Stimulated activated CD4-positive, alpha-beta T cell treated with anti-CD3 and anti-CD28 coated beads, Interleukin-1b, Interleukin-23, amount 100 ng/mL, for 24 hours (primary cell): ENCODE data around the gene CYP26B1.

Experiments
- DNase-seq, 4 experiments: peaks; one replicate each; pipeline ENCODE4 v3.0.0-alpha.2; 2020; ENCODE audit warnings: low read depth in 4 of 4, low spot score in 1 of 4

Gene CYP26B1

GRCh38 chr2:72130659-72131360, 16.9 kb downstream of the CYP26B1 start:
- DNase-seq: no peak

GRCh38 chr2:72129681-72130340, 17.9 kb downstream of the CYP26B1 start:
- DNase-seq: no peak

- DNase-seq: no peak
These were observed 18.8 kb downstream of the CYP26B1 start for GRCh38 chr2:72128843-72129227.

GRCh38 chr2:72128059-72128842, 19.4 kb downstream of the CYP26B1 start:
- no peak for DNase-seq

GRCh38 chr2:72127401-72128058, 20.1 kb downstream of the CYP26B1 start:
- DNase-seq: no peak

- no peak for DNase-seq
These were observed 21.2 kb downstream of the CYP26B1 start for GRCh38 chr2:72126186-72127100.

- DNase-seq: no peak
These were observed 23.3 kb downstream of the CYP26B1 start for GRCh38 chr2:72124376-72124775.

GRCh38 chr2:72121153-72121552, 26.5 kb downstream of the CYP26B1 start:
- DNase-seq: no peak

- no peak for DNase-seq
These were observed 28.7 kb downstream of the CYP26B1 start for GRCh38 chr2:72118951-72119350.

- DNase-seq: no peak
These were observed 29.3 kb downstream of the CYP26B1 start for GRCh38 chr2:72118386-72118785.

GRCh38 chr2:72117718-72118117, 29.9 kb downstream of the CYP26B1 start:
- DNase-seq: no peak

GRCh38 chr2:72117029-72117428, 30.6 kb downstream of the CYP26B1 start:
- no peak for DNase-seq

GRCh38 chr2:72116081-72116533, 31.6 kb downstream of the CYP26B1 start:
- no peak for DNase-seq

- no peak for DNase-seq
These were observed 32.3 kb downstream of the CYP26B1 start for GRCh38 chr2:72115110-72116080.

- no peak for DNase-seq
These were observed 33.0 kb downstream of the CYP26B1 start for GRCh38 chr2:72114693-72115051.

- no peak for DNase-seq
These were observed 33.6 kb downstream of the CYP26B1 start for GRCh38 chr2:72113847-72114692.

GRCh38 chr2:72112981-72113846, 34.4 kb downstream of the CYP26B1 start:
- no peak for DNase-seq
